Chondrocyte (in vitro differentiated cells): Measurements from ENCODE around the gene ZNF185. TPM values are rescaled to one million over a fixed set of nuclear protein-coding genes. Genes with fewer than 3 reads are reported as not detected.
A peak's percentile ranks its signal among the peaks of the same experiment; 100 is the strongest.
"Not testable (repeated sequence)": the region's sequence is repeated elsewhere in the genome, so short reads cannot be mapped to it uniquely, and the experiment has no call there.

Source experiments
- DNase-seq: peaks from one replicate; pipeline ENCODE4 v3.0.0; 2021; ENCODE audit warnings: mixed read lengths, low spot score
- H3K27ac Mint-ChIP-seq: one replicate; pipeline ENCODE4 v1.8.0; 2021; ENCODE audit warnings: mild to moderate bottlenecking, moderate library complexity, mixed read lengths; ENCODE audit not compliant: unreplicated experiment
- H3K27me3 Mint-ChIP-seq: 2 replicates; pipeline ENCODE4 v1.8.0; 2021; ENCODE audit warnings: low read depth, mixed read lengths
- H3K36me3 Mint-ChIP-seq: 2 replicates; pipeline ENCODE4 v1.8.0; 2021; ENCODE audit warnings: low read depth, mixed read lengths
- H3K4me1 Mint-ChIP-seq: 2 replicates; pipeline ENCODE4 v1.8.0; 2021; ENCODE audit warnings: low read depth, mild to moderate bottlenecking, mixed read lengths
- H3K4me3 Mint-ChIP-seq: one replicate; pipeline ENCODE4 v1.8.0; 2021; ENCODE audit warnings: mild to moderate bottlenecking, moderate library complexity, mixed read lengths; ENCODE audit not compliant: unreplicated experiment
- H3K9me3 Mint-ChIP-seq: 2 replicates; pipeline ENCODE4 v1.8.0; 2021; ENCODE audit warnings: low read depth, mixed read lengths
- CTCF ChIP-seq: fragments of 200-600 bp; sonication (generic); IDR thresholded peaks from 2 replicates; pipeline ENCODE4 v1.5.0; 2021; ENCODE audit warnings: antibody characterized with exemption, mild to moderate bottlenecking, moderate library complexity
- total RNA-seq: library from RNA; stranded (reverse); gene quantifications from 3 replicates; pipeline ENCODE4 v1.2.1, GENCODE V29; 2021

ZNF185 gene
- total RNA-seq, 1 donor from 2014 or later = 14.0 TPM

- no peaks in the 10 kb centered on the region for H3K36me3 Mint-ChIP-seq
- no peaks in the 10 kb centered on the region for H3K27me3 Mint-ChIP-seq
- no peak overlapping the region for H3K27ac Mint-ChIP-seq
- peaks cover 14% of the 10 kb centered on the region for H3K4me1 Mint-ChIP-seq
- no peaks in the 10 kb centered on the region for H3K9me3 Mint-ChIP-seq
- no peak overlapping the region for H3K4me3 Mint-ChIP-seq
- peak; percentile 52 for DNase-seq
- TF ChIP-seq CTCF = no peak
Measured at GRCh38 chrX:152905081-152905420, 7.2 kb downstream of the ZNF185 start.

DNA sequence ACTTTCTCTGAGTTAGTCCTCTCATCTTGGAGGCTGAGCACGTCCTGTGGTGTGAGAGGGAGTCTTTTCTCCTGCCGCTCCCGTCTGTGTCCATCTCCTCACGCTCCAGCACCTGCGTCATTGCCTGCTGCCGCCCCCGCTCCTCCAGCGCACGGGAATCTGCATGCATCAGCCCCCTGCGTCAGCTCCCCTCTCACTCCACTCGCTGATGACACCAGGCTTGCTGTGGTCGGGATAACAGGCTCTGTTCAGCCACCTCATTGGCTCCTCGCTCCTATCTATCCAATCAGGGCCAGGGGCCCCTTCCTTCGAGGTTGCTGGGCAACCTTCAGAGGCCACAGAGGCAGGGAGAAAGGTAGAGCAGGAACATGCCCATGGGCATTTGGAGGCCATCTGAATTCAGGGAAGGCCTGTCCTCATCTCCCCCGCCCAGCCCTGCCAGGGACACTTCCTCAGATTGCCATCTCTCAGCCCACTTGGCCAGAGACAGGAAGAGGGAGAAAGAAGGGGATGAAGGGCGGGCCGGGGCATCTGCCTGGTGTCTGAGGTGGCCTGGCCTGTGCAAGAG, 9.3 kb downstream of the ZNF185 start:
- Mint-ChIP-seq H3K4me3 (no peak overlapping the region), H3K4me1 (peaks cover 9% of the 10 kb centered on the region), H3K36me3 (no peaks in the 10 kb centered on the region), H3K9me3 (no peaks in the 10 kb centered on the region), H3K27me3 (no peaks in the 10 kb centered on the region), H3K27ac (no peak overlapping the region)
- TF ChIP-seq CTCF = no peak
- peak; percentile 82 for DNase-seq

DNA sequence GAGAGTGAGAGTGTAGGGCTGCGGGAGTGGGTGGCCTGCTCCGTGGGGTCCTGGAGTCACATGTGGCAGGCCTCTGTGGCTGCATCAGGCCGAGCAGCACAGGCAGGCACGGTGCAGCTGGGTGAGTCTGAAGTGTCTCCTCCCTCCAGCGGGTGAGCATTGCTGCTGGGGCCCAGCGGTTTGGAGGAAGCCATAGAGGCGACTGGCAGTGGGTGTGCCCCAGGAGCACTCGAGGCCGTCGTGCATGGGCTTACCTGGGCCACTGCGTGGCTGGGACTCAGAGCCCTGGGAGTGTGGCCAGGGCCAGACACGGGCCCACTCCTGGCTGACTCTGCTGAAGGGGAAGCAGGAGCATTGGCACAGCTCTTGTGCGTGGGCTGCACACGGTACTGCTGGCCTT, 10.6 kb downstream of the ZNF185 start:
- DNase-seq = no peak
- Mint-ChIP-seq H3K27me3 (no peaks in the 10 kb centered on the region), H3K36me3 (no peaks in the 10 kb centered on the region), H3K9me3 (no peaks in the 10 kb centered on the region), H3K27ac (no peak overlapping the region), H3K4me1 (peaks cover 3% of the 10 kb centered on the region), H3K4me3 (no peak overlapping the region)
- no peak for TF ChIP-seq CTCF

DNA sequence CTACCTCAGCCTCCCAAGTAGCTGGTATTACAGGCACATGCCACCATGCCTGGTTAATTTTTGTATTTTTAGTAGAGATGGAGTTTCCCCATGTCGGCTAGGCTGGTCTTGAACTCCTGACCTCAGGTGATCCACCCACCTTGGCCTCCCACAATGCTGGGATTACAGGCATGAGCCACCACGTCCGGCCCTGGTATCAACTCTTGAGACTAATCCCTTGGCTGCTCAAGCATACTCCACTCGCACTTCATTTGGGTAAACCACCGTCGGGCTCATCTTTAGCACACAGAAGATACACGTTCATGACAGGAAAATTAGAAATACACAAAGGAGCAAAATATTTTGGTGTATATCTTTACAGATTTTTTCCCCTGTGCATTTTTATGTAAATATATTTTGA, 12.2 kb downstream of the ZNF185 start:
- peak; percentile 24 for DNase-seq
- not testable (repeated sequence) for H3K27ac Mint-ChIP-seq, H3K27me3 Mint-ChIP-seq, H3K36me3 Mint-ChIP-seq, H3K9me3 Mint-ChIP-seq, H3K4me1 Mint-ChIP-seq, H3K4me3 Mint-ChIP-seq

GRCh38 chrX:152912106-152912505, 14.2 kb downstream of the ZNF185 start:
- Mint-ChIP-seq H3K27me3 (no peaks in the 10 kb centered on the region), H3K9me3 (no peaks in the 10 kb centered on the region), H3K36me3 (no peaks in the 10 kb centered on the region), H3K4me3 (no peak overlapping the region), H3K4me1 (peaks cover 9% of the 10 kb centered on the region), H3K27ac (no peak overlapping the region)
- no peak for TF ChIP-seq CTCF
- no peak for DNase-seq

GRCh38 chrX:152912641-152913040, 14.8 kb downstream of the ZNF185 start:
- DNase-seq = no peak
- Mint-ChIP-seq H3K9me3 (no peaks in the 10 kb centered on the region), H3K4me1 (peaks cover 9% of the 10 kb centered on the region), H3K27me3 (no peaks in the 10 kb centered on the region), H3K27ac (no peak overlapping the region), H3K4me3 (no peak overlapping the region), H3K36me3 (no peaks in the 10 kb centered on the region)
- no peak for TF ChIP-seq CTCF
